CD4-positive, CD25-positive, alpha-beta regulatory T cell (primary cell): ENCODE measurements around the gene COL4A3. TPM values are rescaled to one million over a fixed set of nuclear protein-coding genes. Genes with fewer than 3 reads are reported as not detected.

Experiments used
- ATAC-seq, 2 donors: fragments of 150-1000 bp; cut with Tn5 transposase; one replicate each; pipeline ENCODE4 v1.10.0; 2021; ENCODE audit warnings: low read depth in 2 of 2, moderate number of reproducible peaks in 2 of 2, moderate library complexity in 1 of 2
- DNase-seq, 3 donors: peaks; one replicate each; pipeline versions ENCODE4 v3.0.0 to v3.0.0-alpha.2; 2012 to 2022; ENCODE audit warnings: mixed read lengths in 1 of 3
- H3K27ac ChIP-seq: one replicate; pipeline ENCODE4 v1.7.0; 2013; ENCODE audit warnings: mild to moderate bottlenecking, low read length; ENCODE audit not compliant: insufficient read depth, poor library complexity, severe bottlenecking
- H3K27me3 ChIP-seq: one replicate; pipeline ENCODE4 v1.7.0; 2013; ENCODE audit warnings: low read length; ENCODE audit not compliant: control insufficient read depth, insufficient read depth
- H3K36me3 ChIP-seq: one replicate; pipeline ENCODE4 v1.7.0; 2013; ENCODE audit warnings: mild to moderate bottlenecking, low read length, moderate library complexity; ENCODE audit not compliant: control insufficient read depth, insufficient read depth
- H3K4me1 ChIP-seq: 2 replicates; pipeline ENCODE4 v1.7.0; 2013; ENCODE audit warnings: mild to moderate bottlenecking, low read length; ENCODE audit not compliant: insufficient read depth, control insufficient read depth, poor library complexity, severe bottlenecking
- H3K4me3 ChIP-seq: one replicate; pipeline ENCODE4 v1.7.0; 2013; ENCODE audit warnings: low read depth, mild to moderate bottlenecking, low read length, moderate library complexity
- H3K9me3 ChIP-seq, 2 experiments: 1 replicate in 1 of 2; 2 replicates in 1 of 2; pipeline ENCODE4 v1.7.0; 2013; ENCODE audit warnings: low read length in 2 of 2, mild to moderate bottlenecking in 1 of 2, moderate library complexity in 1 of 2; ENCODE audit not compliant: control insufficient read depth in 2 of 2
- H3K27ac Mint-ChIP-seq, 3 donors: one replicate each; pipeline ENCODE4 v1.8.0; 2020 to 2022; ENCODE audit warnings: mild to moderate bottlenecking in 3 of 3, mixed read lengths in 3 of 3, moderate library complexity in 2 of 3
- H3K27me3 Mint-ChIP-seq: one replicate; pipeline ENCODE4 v1.8.0; 2022; ENCODE audit warnings: mild to moderate bottlenecking, mixed read lengths
- H3K36me3 Mint-ChIP-seq: one replicate; pipeline ENCODE4 v1.8.0; 2020; ENCODE audit warnings: mixed read lengths
- H3K4me1 Mint-ChIP-seq, 4 donors: one replicate each; pipeline ENCODE4 v1.8.0; 2020 to 2022; ENCODE audit warnings: mixed read lengths in 4 of 4, mild to moderate bottlenecking in 1 of 4
- H3K4me3 Mint-ChIP-seq, 4 donors: one replicate each; pipeline ENCODE4 v1.8.0; 2020 to 2022; ENCODE audit warnings: mild to moderate bottlenecking in 4 of 4, mixed read lengths in 4 of 4, moderate library complexity in 3 of 4
- H3K9me3 Mint-ChIP-seq, 7 donors: one replicate each; pipeline ENCODE4 v1.8.0; 2020 to 2022; ENCODE audit warnings: mixed read lengths in 7 of 7, mild to moderate bottlenecking in 3 of 7, moderate library complexity in 2 of 7
- polyA plus RNA-seq, 4 donors: library from polyadenylated mRNA; unstranded; fragments of 300-500 nt; fragmentation: Illumina TruSeq; gene quantifications; one replicate each; pipeline ENCODE4 v1.2.3, GENCODE V29; 2021
- total RNA-seq: library from RNA; stranded (reverse); gene quantifications from one replicate; pipeline ENCODE4 v1.2.3, GENCODE V29; 2022

The COL4A3 gene
- total and polyA plus RNA-seq, 5 donors from 2014 or later, result not detected

DNA sequence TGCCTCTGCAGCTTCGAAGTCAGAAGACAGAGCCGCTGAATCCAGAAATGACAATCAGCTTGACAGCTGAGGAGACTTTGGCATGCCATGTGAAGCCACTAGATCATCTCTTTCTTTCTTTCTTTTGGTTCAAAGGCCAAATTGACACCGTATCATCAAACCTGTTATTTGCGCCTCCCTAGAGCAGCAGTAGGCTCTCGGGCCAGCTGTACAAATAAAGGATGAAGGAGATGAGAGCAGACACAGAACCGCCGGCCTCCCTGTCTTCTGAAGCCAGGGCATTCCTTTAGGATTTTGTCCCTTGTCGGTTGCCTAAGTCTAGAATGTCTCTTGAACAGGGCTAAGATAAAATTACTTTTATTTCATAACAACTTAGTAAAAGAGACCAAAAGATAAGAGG, 37.2 kb upstream of the COL4A3 start:
- H3K4me3 Mint-ChIP-seq, result no peak overlapping the region
- ATAC-seq, result no peak

DNA sequence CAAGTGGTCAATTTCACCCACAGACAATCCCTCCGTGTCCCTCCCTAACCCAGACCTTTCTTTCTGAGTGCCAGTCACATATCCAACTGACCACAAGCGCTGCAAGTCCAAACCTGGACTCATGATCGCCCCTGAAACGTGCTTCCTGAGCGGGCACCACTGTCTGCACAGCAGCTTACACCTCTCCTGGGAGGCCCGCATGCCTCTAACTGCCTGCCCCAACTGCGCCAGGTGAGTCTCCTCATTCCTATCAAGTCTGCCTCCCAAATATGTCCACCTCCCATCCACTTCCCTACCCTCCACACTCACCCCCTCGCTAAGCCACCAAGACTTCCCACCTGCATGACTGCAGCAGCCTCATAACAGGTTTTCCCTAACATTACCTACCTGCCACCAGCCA, 33.8 kb upstream of the COL4A3 start:
- no peaks in the 10 kb centered on the region for H3K4me1 Mint-ChIP-seq
- no peaks in the 10 kb centered on the region for H3K27me3 Mint-ChIP-seq

More for the DNA sequence above, 37.2 kb upstream of the COL4A3 start:
- DNase-seq, result no peak
- no peak overlapping the region for H3K27ac Mint-ChIP-seq
- no peaks in the 10 kb centered on the region for H3K4me1 Mint-ChIP-seq
- no peaks in the 10 kb centered on the region for H3K9me3 ChIP-seq
- no peak overlapping the region for H3K4me3 ChIP-seq
- peaks cover 0 to 2% (median 0%) of the 10 kb centered on the region in 7 donors for H3K9me3 Mint-ChIP-seq
- no peak overlapping the region for H3K27ac ChIP-seq
- no peaks in the 10 kb centered on the region for H3K4me1 ChIP-seq
- no peaks in the 10 kb centered on the region for H3K36me3 ChIP-seq
- H3K27me3 ChIP-seq, result peaks cover 2% of the 10 kb centered on the region
- no peaks in the 10 kb centered on the region for H3K27me3 Mint-ChIP-seq
- no peaks in the 10 kb centered on the region for H3K36me3 Mint-ChIP-seq

DNA sequence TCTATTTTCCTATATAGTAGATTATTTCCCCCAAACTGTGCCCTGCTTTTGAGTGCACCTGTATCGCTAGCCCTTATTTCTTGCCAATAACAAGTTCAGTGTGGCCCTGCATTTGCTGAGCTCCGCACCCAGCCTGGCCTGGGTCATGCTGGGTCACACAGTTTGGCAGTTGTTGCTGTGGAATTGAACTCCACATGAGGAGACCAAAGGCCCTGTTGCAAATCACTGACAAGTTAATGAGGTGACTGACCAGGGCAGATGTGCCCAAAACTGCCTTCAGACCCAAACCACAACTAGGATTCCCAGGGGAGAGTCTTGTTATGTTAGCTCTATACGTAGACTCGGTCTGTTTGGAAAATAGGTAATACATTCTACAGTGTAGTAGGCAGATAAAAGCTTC, 31.4 kb upstream of the COL4A3 start:
- Histone ChIP-seq H3K4me3 (no peak overlapping the region), H3K27me3 (peaks cover 2% of the 10 kb centered on the region), H3K36me3 (no peaks in the 10 kb centered on the region), H3K27ac (no peak overlapping the region), H3K4me1 (no peaks in the 10 kb centered on the region), H3K9me3 (no peaks in the 10 kb centered on the region)
- Mint-ChIP-seq H3K27ac (no peak overlapping the region), H3K4me1 (no peaks in the 10 kb centered on the region), H3K36me3 (no peaks in the 10 kb centered on the region), H3K9me3 (peaks cover 0 to 2% (median 0%) of the 10 kb centered on the region in 7 donors), H3K4me3 (no peak overlapping the region), H3K27me3 (no peaks in the 10 kb centered on the region)
- ATAC-seq (no peak), DNase-seq (no peak)

More for the DNA sequence above, 33.8 kb upstream of the COL4A3 start:
- DNase-seq, result no peak
- Histone ChIP-seq H3K27ac (no peak overlapping the region), H3K9me3 (no peaks in the 10 kb centered on the region), H3K36me3 (no peaks in the 10 kb centered on the region), H3K27me3 (peaks cover 2% of the 10 kb centered on the region), H3K4me3 (no peak overlapping the region), H3K4me1 (no peaks in the 10 kb centered on the region)
- Mint-ChIP-seq H3K4me3 (no peak overlapping the region), H3K27ac (no peak overlapping the region), H3K36me3 (no peaks in the 10 kb centered on the region), H3K9me3 (peaks cover 0 to 2% (median 0%) of the 10 kb centered on the region in 7 donors)
- ATAC-seq, result no peak

DNA sequence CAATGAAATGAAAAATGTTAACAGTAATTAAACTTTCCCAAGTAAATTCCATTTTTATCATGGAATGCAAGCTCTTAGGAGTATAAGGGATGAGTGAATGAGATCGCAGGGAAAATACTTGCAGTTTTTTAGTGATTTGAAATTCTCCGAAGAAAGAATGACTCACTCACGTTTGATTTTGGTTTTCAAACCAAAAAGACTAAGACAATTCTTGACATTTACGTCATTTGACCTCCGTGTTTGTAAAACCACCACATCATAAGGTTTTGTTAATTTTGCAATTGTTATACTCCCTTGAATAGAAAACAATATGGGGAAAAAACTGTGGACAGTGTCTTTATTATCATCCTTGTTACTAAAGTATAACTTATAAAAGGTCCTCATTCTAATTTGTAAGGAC, 29.8 kb upstream of the COL4A3 start:
- H3K27me3 Mint-ChIP-seq, result no peaks in the 10 kb centered on the region

DNA sequence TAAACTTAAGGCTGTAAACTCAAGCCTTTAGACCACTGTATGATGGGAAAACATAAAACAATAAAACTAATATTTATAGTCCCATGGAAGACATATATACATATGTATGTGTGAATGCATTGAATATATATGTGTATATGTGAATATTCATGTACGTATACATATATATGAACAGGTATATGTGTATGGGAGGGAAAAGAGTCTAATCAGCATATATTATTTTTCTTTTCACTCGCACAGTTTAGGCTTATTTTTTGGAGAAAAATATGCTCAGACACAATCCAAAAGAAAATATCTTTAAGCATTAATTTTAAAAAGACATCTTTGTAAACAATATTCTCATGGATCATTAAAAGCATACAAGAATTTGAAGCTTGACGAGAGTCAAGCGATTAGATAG, 23.1 kb upstream of the COL4A3 start:
- H3K4me3 Mint-ChIP-seq, result no peak overlapping the region
- ATAC-seq (no peak), DNase-seq (no peak)
- no peaks in the 10 kb centered on the region for H3K4me1 Mint-ChIP-seq
- Histone ChIP-seq H3K36me3 (no peaks in the 10 kb centered on the region), H3K27me3 (no peaks in the 10 kb centered on the region), H3K27ac (no peak overlapping the region), H3K4me1 (no peaks in the 10 kb centered on the region), H3K9me3 (no peaks in the 10 kb centered on the region), H3K4me3 (no peak overlapping the region)
- H3K27me3 Mint-ChIP-seq, result peaks cover 7% of the 10 kb centered on the region
- no peak overlapping the region for H3K27ac Mint-ChIP-seq
- no peaks in the 10 kb centered on the region for H3K36me3 Mint-ChIP-seq
- H3K9me3 Mint-ChIP-seq, result peaks cover 0 to 3% (median 0%) of the 10 kb centered on the region in 7 donors

More for the DNA sequence above, 29.8 kb upstream of the COL4A3 start:
- no peak overlapping the region for H3K4me3 ChIP-seq
- H3K4me3 Mint-ChIP-seq, result no peak overlapping the region
- no peaks in the 10 kb centered on the region for H3K36me3 ChIP-seq
- no peak overlapping the region for H3K27ac Mint-ChIP-seq
- H3K4me1 ChIP-seq, result no peaks in the 10 kb centered on the region
- peaks cover 0 to 2% (median 0%) of the 10 kb centered on the region in 7 donors for H3K9me3 Mint-ChIP-seq
- no peaks in the 10 kb centered on the region for H3K36me3 Mint-ChIP-seq
- no peak for ATAC-seq
- H3K27me3 ChIP-seq, result no peaks in the 10 kb centered on the region
- no peak for DNase-seq
- no peaks in the 10 kb centered on the region for H3K9me3 ChIP-seq
- no peaks in the 10 kb centered on the region for H3K4me1 Mint-ChIP-seq
- H3K27ac ChIP-seq, result no peak overlapping the region

DNA sequence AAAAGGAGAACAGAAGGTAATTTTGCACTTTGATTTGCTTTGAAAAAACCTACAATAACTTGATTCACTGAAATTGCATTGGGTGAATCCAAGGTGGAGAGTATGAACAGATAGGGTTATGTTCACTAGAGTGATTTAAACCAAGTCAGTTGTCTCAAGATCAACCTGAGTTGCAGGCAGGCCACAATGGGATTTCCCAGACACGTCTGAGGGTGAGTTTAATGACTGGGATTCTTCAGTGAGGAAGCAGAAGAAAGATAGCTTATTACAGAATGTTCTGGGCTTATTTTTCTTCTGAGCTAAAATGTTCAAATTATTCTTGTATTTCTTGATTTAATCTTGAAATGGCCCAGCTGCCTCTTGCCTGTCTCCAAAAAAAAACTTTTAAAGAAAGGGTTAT, 20.5 kb upstream of the COL4A3 start:
- no peaks in the 10 kb centered on the region for H3K36me3 ChIP-seq

DNA sequence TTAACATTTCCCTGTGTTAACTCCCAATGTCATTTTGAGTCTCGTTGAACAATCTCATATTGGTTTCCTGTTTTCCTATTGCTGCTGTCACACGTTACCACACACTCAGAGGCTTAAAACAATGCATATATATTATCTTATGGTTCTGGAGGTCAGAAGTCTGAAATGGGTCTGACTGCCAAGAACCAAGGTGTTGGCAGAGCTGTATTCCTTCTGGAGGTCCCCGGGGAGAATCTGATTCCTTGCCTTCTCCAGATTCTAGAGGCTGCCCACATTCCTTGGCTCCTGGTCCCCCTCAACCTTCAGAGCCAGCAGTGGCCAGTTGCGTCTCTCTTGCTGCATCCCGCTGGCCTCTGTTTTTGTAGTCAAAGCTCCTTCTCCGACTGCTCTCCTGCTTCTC, 18.0 kb upstream of the COL4A3 start:
- Mint-ChIP-seq H3K4me1 (no peaks in the 10 kb centered on the region), H3K4me3 (no peak overlapping the region), H3K36me3 (no peaks in the 10 kb centered on the region), H3K27ac (no peak overlapping the region), H3K9me3 (peaks cover 0 to 5% (median 3%) of the 10 kb centered on the region in 7 donors), H3K27me3 (peaks cover 10% of the 10 kb centered on the region)
- no peak for DNase-seq
- H3K27ac ChIP-seq, result no peak overlapping the region
- H3K9me3 ChIP-seq, result peaks cover 3 to 4% of the 10 kb centered on the region in 2 experiments
- H3K4me1 ChIP-seq, result no peaks in the 10 kb centered on the region
- H3K4me3 ChIP-seq, result no peak overlapping the region
- no peak for ATAC-seq
- H3K27me3 ChIP-seq, result no peaks in the 10 kb centered on the region
- H3K36me3 ChIP-seq, result no peaks in the 10 kb centered on the region

More for the DNA sequence above, 20.5 kb upstream of the COL4A3 start:
- Histone ChIP-seq H3K27ac (no peak overlapping the region), H3K27me3 (no peaks in the 10 kb centered on the region), H3K9me3 (peaks cover 3 to 4% of the 10 kb centered on the region in 2 experiments), H3K4me3 (no peak overlapping the region), H3K4me1 (no peaks in the 10 kb centered on the region)
- no peak overlapping the region for H3K27ac Mint-ChIP-seq
- ATAC-seq (no peak), DNase-seq (no peak)
- H3K27me3 Mint-ChIP-seq, result peaks cover 10% of the 10 kb centered on the region
- no peaks in the 10 kb centered on the region for H3K4me1 Mint-ChIP-seq
- no peak overlapping the region for H3K4me3 Mint-ChIP-seq
- H3K9me3 Mint-ChIP-seq, result peaks cover 0 to 4% (median 2%) of the 10 kb centered on the region in 7 donors
- H3K36me3 Mint-ChIP-seq, result no peaks in the 10 kb centered on the region

DNA sequence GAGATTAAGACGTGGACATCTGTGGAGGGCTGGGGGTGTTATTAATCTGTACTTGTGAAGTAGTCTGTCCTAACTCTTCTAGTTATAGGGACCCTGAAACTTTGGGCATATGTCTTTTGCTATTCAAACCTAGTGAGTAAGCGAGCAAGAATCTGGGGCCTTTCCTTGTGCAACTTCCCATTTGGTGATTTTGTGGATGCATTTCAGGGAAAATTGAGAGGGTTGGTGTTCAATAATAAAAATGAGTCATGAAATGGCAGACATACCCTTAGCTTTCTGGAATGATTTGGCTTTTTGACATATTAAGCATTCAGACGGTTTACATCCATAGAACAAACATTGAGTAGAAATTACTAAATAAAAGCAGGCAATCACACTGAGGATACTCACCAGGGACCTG, 17.4 kb upstream of the COL4A3 start:
- Histone ChIP-seq H3K27me3 (no peaks in the 10 kb centered on the region), H3K4me1 (no peaks in the 10 kb centered on the region), H3K4me3 (no peak overlapping the region), H3K36me3 (no peaks in the 10 kb centered on the region), H3K27ac (no peak overlapping the region), H3K9me3 (peaks cover 3 to 4% of the 10 kb centered on the region in 2 experiments)
- H3K27ac Mint-ChIP-seq, result no peak overlapping the region
- H3K27me3 Mint-ChIP-seq, result peaks cover 6% of the 10 kb centered on the region
- peaks cover 0 to 5% (median 3%) of the 10 kb centered on the region in 7 donors for H3K9me3 Mint-ChIP-seq
- H3K4me1 Mint-ChIP-seq, result no peaks in the 10 kb centered on the region
- DNase-seq (no peak), ATAC-seq (no peak)
- no peaks in the 10 kb centered on the region for H3K36me3 Mint-ChIP-seq
- H3K4me3 Mint-ChIP-seq, result no peak overlapping the region
